K562 (cell line): Measurements from ENCODE around the gene CDYL. TPM values are rescaled to one million over a fixed set of nuclear protein-coding genes. Genes with fewer than 3 reads are reported as not detected.

ENCODE experiments used
- ATAC-seq: fragments of 200-7000 bp; cut with Tn5 transposase; 3 replicates; pipeline ENCODE4 v1.9.1; 2020; ENCODE audit warnings: moderate library complexity
- BruUV-seq: library from RNA; stranded (reverse); fragments of 400-500 nt; replicated peaks from 2 replicates; lab custom pipeline; 2021; lab: Mats Ljungman, UMichigan
- CTCF ChIA-PET: fragments of 300-600 bp; formaldehyde crosslinking; extraction: SDS; loops from one replicate; lab custom pipeline; 2021; ENCODE audit warnings: low intra/inter-chr PET ratio; lab: Yijun Ruan, JAX
- POLR2A ChIA-PET: fragments of 300-600, 350-650 bp; sonication (Branson Sonifier 250); formaldehyde crosslinking; extraction: SDS; loops from one replicate; lab custom pipeline; 2021; ENCODE audit warnings: antibody characterized with exemption, inconsistent platforms; lab: Yijun Ruan, JAX
- DNase-seq, 4 experiments: peaks; one replicate each; pipeline versions ENCODE4 v3.0.0 to v3.0.0-alpha.2; 2011 to 2018; ENCODE audit warnings: low spot score in 3 of 4, mixed read lengths in 3 of 4; ENCODE audit errors: extremely low read depth in 1 of 4
- FAIRE-seq: peaks from 2 replicates; lab custom pipeline; 2011; peaks lifted over from hg19 to GRCh38; lab: Jason Lieb, UNC
- H2AFZ ChIP-seq: 2 replicates; pipeline ENCODE4 v1.6.0; 2011; ENCODE audit warnings: low read depth, low read length, control low read depth, inconsistent platforms
- H3K27ac ChIP-seq: fragments of 200-600 bp; 3 replicates; pipeline ENCODE4 v1.8.0; 2011; ENCODE audit warnings: low read depth, mild to moderate bottlenecking, control low read depth, inconsistent platforms, low read length, moderate library complexity, mixed read lengths; ENCODE audit errors: extremely low read depth
- H3K27me3 ChIP-seq, 2 experiments: fragments of 300-600 bp in 1 of 2; 2 replicates in 1 of 2; 3 replicates in 1 of 2; pipeline versions ENCODE4 v1.6.0 to v1.8.0; 2011; ENCODE audit warnings: inconsistent platforms in 2 of 2, low read length in 2 of 2, mild to moderate bottlenecking in 1 of 2, mixed read lengths in 1 of 2, moderate library complexity in 1 of 2; ENCODE audit not compliant: control insufficient read depth in 2 of 2, insufficient read depth in 2 of 2
- H3K36me3 ChIP-seq: fragments of 300-600 bp; 3 replicates; pipeline ENCODE4 v1.8.0; 2011; ENCODE audit warnings: mild to moderate bottlenecking, low read length, inconsistent platforms; ENCODE audit not compliant: control insufficient read depth, insufficient read depth
- H3K4me1 ChIP-seq, 2 experiments: fragments of 200-600 bp in 1 of 2; replicated peaks in 1 of 2; 2 replicates in 1 of 2; 3 replicates in 1 of 2; pipeline versions ENCODE4 v1.5.1 to v1.8.0; 2011; ENCODE audit warnings: inconsistent platforms in 2 of 2, low read length in 2 of 2, mild to moderate bottlenecking in 1 of 2, mixed read lengths in 1 of 2, moderate library complexity in 1 of 2; ENCODE audit not compliant: control insufficient read depth in 2 of 2, insufficient read depth in 2 of 2
- H3K4me2 ChIP-seq: 2 replicates; pipeline ENCODE4 v1.6.1; 2011; ENCODE audit warnings: low read length, control low read depth, inconsistent platforms, mixed read lengths; ENCODE audit not compliant: insufficient read depth
- H3K4me3 ChIP-seq: fragments of 200-600 bp; sonication (generic), shearing (Covaris generic); 2 replicates; pipeline ENCODE4 v1.5.1; 2016; ENCODE audit warnings: control low read depth, inconsistent platforms
- H3K79me2 ChIP-seq: fragments of 200-600 bp; 3 replicates; pipeline ENCODE4 v1.8.0; 2011; ENCODE audit warnings: low read length, inconsistent platforms; ENCODE audit not compliant: control insufficient read depth, insufficient read depth
- H3K9ac ChIP-seq, 2 experiments: 2 replicates each; pipeline versions ENCODE4 v1.6.0 to v1.6.1; 2011; ENCODE audit warnings: low read depth in 2 of 2, low read length in 2 of 2, control low read depth in 1 of 2, inconsistent platforms in 1 of 2, mild to moderate bottlenecking in 1 of 2, mixed read lengths in 1 of 2; ENCODE audit not compliant: insufficient read depth in 1 of 2
- H3K9me1 ChIP-seq: one replicate; pipeline ENCODE4 v1.6.0; 2011; ENCODE audit warnings: inconsistent platforms, mild to moderate bottlenecking, low read length, moderate library complexity; ENCODE audit not compliant: control insufficient read depth, insufficient read depth
- H3K9me3 ChIP-seq: replicated peaks from 2 replicates; pipeline ENCODE4 v1.5.1; 2011; ENCODE audit warnings: low read depth, low read length, inconsistent platforms; ENCODE audit not compliant: control insufficient read depth, insufficient read depth
- H4K20me1 ChIP-seq: replicated peaks from 2 replicates; pipeline ENCODE4 v1.6.1; 2011; ENCODE audit warnings: low read length, inconsistent platforms, mixed read lengths; ENCODE audit not compliant: control insufficient read depth, insufficient read depth
- ATF7 ChIP-seq: fragments of 450-650 bp; IDR thresholded peaks from 2 replicates; pipeline ENCODE4 v1.7.1; 2014; ENCODE audit warnings: mild to moderate bottlenecking, moderate library complexity
- FIP1L1 ChIP-seq: fragments of 200-400 bp; formaldehyde crosslinking; IDR thresholded peaks from 2 replicates; pipeline ENCODE4 v1.6.1; 2018; ENCODE audit warnings: mild to moderate bottlenecking, low read depth, low read length; ENCODE audit not compliant: poor library complexity, severe bottlenecking
- HIVEP1 ChIP-seq: fragments of 250-450 bp; sonication (Bioruptor Pico); IDR thresholded peaks from 2 replicates; pipeline ENCODE4 v1.4.0; 2020; ENCODE audit warnings: mild to moderate bottlenecking
- KAT8 ChIP-seq: fragments of 450-650 bp; IDR thresholded peaks from 2 replicates; pipeline ENCODE4 v1.6.1; 2016; ENCODE audit warnings: low read depth, mild to moderate bottlenecking
- PHB ChIP-seq: fragments of 250-450 bp; sonication (Bioruptor Pico); IDR thresholded peaks from 2 replicates; pipeline ENCODE4 v1.5.0; 2021
- PURB ChIP-seq: sonication (generic); formaldehyde crosslinking; IDR thresholded peaks from 2 replicates; pipeline ENCODE4 v1.9.0; 2021; ENCODE audit warnings: low read depth, mild to moderate bottlenecking, missing genetic modification reagents
- RB1 ChIP-seq: fragments of 450-650 bp; IDR thresholded peaks from 2 replicates; pipeline ENCODE4 v1.6.1; 2017; ENCODE audit warnings: low read depth, mild to moderate bottlenecking
- RBM15 ChIP-seq: fragments of 200-400 bp; formaldehyde crosslinking; IDR thresholded peaks from 2 replicates; pipeline ENCODE4 v1.6.1; 2018; ENCODE audit warnings: mild to moderate bottlenecking, low read length, moderate library complexity; ENCODE audit not compliant: insufficient read depth
- SMARCA4 ChIP-seq: fragments of 450-650 bp; IDR thresholded peaks from 2 replicates; pipeline ENCODE4 v1.6.1; 2016
- TARDBP ChIP-seq: fragments of 450-650 bp; IDR thresholded peaks from 2 replicates; pipeline ENCODE4 v1.6.1; 2016
- YBX1 ChIP-seq: fragments of 450-650 bp; IDR thresholded peaks from 2 replicates; pipeline ENCODE4 v1.7.1; 2016; ENCODE audit warnings: mild to moderate bottlenecking
- ZNF3 ChIP-seq: fragments of 250-450 bp; sonication (Bioruptor Pico); IDR thresholded peaks from 2 replicates; pipeline ENCODE4 v1.5.0; 2021; ENCODE audit warnings: mild to moderate bottlenecking, moderate library complexity
- ZNF41 ChIP-seq: fragments of 250-450 bp; sonication (Bioruptor Pico); conservative IDR thresholded peaks from 2 replicates; pipeline ENCODE4 v1.4.0; 2020; ENCODE audit warnings: mild to moderate bottlenecking
- WGBS: fragments of 100-300 bp; shearing (Covaris generic); methylation state at CpG from one replicate; pipeline ENCODE4 v1.1.6; 2016; ENCODE audit warnings: low coverage, mixed read lengths; ENCODE audit not compliant: insufficient coverage; ENCODE audit errors: missing lambda C conversion rate; 5-methylcytosine and 5-hydroxymethylcytosine counted together
- in situ Hi-C: fragments of 300-500 bp; cut with MboI; formaldehyde crosslinking; loops from 4 replicates; pipeline ENCODE4 v1.15.0; 2018; ENCODE audit warnings: inconsistent platforms, mixed read lengths
- intact Hi-C: fragments of 100-400 bp; cut with micrococcal nuclease; formaldehyde crosslinking; loops from 2 replicates; pipeline ENCODE4 v1.14.2; 2022
- polyA plus RNA-seq, 8 experiments: library from polyadenylated mRNA; depleted of rRNA in 4 of 8; stranded (reverse) in 5 of 8; unstranded in 3 of 8; fragments of >200 nt; fragmentation: Nextera tagmentation in 2 of 8; fragmentation: Illumina TruSeq in 1 of 8; extraction: Ambion mirVana in 2 of 8; extraction: Trizol in 1 of 8; gene quantifications; 2 replicates each; pipeline versions ENCODE4 v1.2.1 to v1.2.3, GENCODE V29; 2011 to 2014; ENCODE audit warnings: inconsistent platforms in 1 of 8, missing spikeins in 1 of 8
- total RNA-seq, 7 experiments: library from RNA; depleted of rRNA in 6 of 7; stranded (reverse); fragments of >200 nt in 6 of 7; fragmentation: Illumina TruSeq in 2 of 7; extraction: Trizol in 2 of 7; gene quantifications; 2 replicates each; pipeline versions ENCODE4 v1.2.1 to v1.2.3, GENCODE V29; 2011 to 2021; ENCODE audit warnings: low replicate concordance in 1 of 7
- TF ChIP-seq, protein P1 (sequence below): sonication (generic); formaldehyde crosslinking; IDR thresholded peaks from 2 replicates; pipeline ENCODE4 v1.8.1; 2023; ENCODE audit warnings: mild to moderate bottlenecking, missing genetic modification reagents, moderate library complexity
- TF ChIP-seq, protein P2 (sequence below): fragments of 450-650 bp; formaldehyde crosslinking; IDR thresholded peaks from 2 replicates; pipeline ENCODE4 v1.4.0; 2022; ENCODE audit warnings: missing genetic modification characterization
- TF ChIP-seq, protein P3 (sequence below): fragments of 250-450 bp; sonication (Bioruptor Pico); IDR thresholded peaks from 2 replicates; pipeline ENCODE4 v1.4.0; 2020; ENCODE audit warnings: mild to moderate bottlenecking, moderate library complexity, borderline replicate concordance
- TF ChIP-seq, protein P4 (sequence below): fragments of 250-450 bp; sonication (Bioruptor Pico); IDR thresholded peaks from 2 replicates; pipeline ENCODE4 v1.4.0; 2020; ENCODE audit warnings: mild to moderate bottlenecking, moderate library complexity

The CDYL gene
- total and polyA plus RNA-seq, 9 of the 15 experiments (the other 6 are each of a cell fraction or from before 2014, with no cell fraction given): 8.1 to 45.8 (median 40.8) TPM

DNA sequence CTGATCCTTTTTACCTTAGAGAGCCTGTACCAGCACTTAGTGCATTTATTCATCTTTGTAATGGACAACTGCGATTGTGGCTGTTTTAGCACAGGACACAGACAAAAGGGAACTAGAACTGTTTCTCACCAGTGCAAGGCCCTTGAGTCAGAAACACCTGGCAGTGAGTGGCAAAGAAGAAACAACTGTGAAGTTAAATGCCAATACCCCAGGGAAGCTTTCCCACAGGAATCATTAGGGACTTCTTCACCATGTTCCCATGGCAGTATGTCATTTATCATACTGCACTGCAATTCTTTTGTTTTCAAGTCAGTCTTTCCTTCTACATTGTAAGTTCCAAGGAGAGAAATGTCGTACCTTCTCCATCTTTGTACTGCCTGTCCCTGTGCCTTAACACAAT is 28.6 kb upstream of the CDYL start:
- no peaks in the 10 kb centered on the region for H3K4me1 ChIP-seq
- WGBS: 30% methylated on average over 2 of the region's 2 CpGs
- CTCF ChIA-PET: no interaction called here
- H3K4me2 ChIP-seq: no peak overlapping the region
- BruUV-seq: no TSS peak
- no peak overlapping the region for H3K4me3 ChIP-seq
- ATAC-seq (no peak), DNase-seq (no peak), FAIRE-seq (no peak)
- H3K9ac ChIP-seq: no peak overlapping the region
- no peaks in the 10 kb centered on the region for H4K20me1 ChIP-seq
- H3K27me3 ChIP-seq: peaks cover 0 to 4% of the 10 kb centered on the region in 2 experiments; a peak in 2 of 5 replicates
- no peak overlapping the region for H3K27ac ChIP-seq
- H3K9me3 ChIP-seq: no peaks in the 10 kb centered on the region
- H3K9me1 ChIP-seq: no peaks in the 10 kb centered on the region
- no peak overlapping the region for H2AFZ ChIP-seq
- no peaks in the 10 kb centered on the region for H3K79me2 ChIP-seq
- H3K36me3 ChIP-seq: no peaks in the 10 kb centered on the region
- POLR2A ChIA-PET: interaction anchor here (0.6 to 1.9 kb wide), 2 partner anchors 20 to 112 kb away, joined by 3 to 8 read pairs; no protein-coding TSS in a partner anchor
- in situ Hi-C loops: no loop called here
- intact Hi-C loops: no loop called here
- TF ChIP-seq, protein P1, sequence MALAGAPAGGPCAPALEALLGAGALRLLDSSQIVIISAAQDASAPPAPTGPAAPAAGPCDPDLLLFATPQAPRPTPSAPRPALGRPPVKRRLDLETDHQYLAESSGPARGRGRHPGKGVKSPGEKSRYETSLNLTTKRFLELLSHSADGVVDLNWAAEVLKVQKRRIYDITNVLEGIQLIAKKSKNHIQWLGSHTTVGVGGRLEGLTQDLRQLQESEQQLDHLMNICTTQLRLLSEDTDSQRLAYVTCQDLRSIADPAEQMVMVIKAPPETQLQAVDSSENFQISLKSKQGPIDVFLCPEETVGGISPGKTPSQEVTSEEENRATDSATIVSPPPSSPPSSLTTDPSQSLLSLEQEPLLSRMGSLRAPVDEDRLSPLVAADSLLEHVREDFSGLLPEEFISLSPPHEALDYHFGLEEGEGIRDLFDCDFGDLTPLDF (CRISPR knock-in tag): no peak
- TF ChIP-seq TARDBP (no peak), PURB (CRISPR knock-in tag) (no peak), FIP1L1 (no peak), ATF7 (no peak), HIVEP1 (CRISPR knock-in tag) (no peak), YBX1 (no peak), KAT8 (no peak), PHB (no peak), SMARCA4 (no peak), RBM15 (no peak), RB1 (no peak), ZNF3 (CRISPR knock-in tag) (no peak), ZNF41 (CRISPR knock-in tag) (no peak)
- TF ChIP-seq, protein P2, sequence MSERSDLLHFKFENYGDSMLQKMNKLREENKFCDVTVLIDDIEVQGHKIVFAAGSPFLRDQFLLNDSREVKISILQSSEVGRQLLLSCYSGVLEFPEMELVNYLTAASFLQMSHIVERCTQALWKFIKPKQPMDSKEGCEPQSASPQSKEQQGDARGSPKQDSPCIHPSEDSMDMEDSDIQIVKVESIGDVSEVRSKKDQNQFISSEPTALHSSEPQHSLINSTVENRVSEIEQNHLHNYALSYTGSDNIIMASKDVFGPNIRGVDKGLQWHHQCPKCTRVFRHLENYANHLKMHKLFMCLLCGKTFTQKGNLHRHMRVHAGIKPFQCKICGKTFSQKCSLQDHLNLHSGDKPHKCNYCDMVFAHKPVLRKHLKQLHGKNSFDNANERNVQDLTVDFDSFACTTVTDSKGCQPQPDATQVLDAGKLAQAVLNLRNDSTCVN (CRISPR knock-in tag): no peak
- TF ChIP-seq, protein P3, sequence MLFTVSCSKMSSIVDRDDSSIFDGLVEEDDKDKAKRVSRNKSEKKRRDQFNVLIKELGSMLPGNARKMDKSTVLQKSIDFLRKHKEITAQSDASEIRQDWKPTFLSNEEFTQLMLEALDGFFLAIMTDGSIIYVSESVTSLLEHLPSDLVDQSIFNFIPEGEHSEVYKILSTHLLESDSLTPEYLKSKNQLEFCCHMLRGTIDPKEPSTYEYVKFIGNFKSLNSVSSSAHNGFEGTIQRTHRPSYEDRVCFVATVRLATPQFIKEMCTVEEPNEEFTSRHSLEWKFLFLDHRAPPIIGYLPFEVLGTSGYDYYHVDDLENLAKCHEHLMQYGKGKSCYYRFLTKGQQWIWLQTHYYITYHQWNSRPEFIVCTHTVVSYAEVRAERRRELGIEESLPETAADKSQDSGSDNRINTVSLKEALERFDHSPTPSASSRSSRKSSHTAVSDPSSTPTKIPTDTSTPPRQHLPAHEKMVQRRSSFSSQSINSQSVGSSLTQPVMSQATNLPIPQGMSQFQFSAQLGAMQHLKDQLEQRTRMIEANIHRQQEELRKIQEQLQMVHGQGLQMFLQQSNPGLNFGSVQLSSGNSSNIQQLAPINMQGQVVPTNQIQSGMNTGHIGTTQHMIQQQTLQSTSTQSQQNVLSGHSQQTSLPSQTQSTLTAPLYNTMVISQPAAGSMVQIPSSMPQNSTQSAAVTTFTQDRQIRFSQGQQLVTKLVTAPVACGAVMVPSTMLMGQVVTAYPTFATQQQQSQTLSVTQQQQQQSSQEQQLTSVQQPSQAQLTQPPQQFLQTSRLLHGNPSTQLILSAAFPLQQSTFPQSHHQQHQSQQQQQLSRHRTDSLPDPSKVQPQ (CRISPR knock-in tag): no peak
- TF ChIP-seq, protein P4, sequence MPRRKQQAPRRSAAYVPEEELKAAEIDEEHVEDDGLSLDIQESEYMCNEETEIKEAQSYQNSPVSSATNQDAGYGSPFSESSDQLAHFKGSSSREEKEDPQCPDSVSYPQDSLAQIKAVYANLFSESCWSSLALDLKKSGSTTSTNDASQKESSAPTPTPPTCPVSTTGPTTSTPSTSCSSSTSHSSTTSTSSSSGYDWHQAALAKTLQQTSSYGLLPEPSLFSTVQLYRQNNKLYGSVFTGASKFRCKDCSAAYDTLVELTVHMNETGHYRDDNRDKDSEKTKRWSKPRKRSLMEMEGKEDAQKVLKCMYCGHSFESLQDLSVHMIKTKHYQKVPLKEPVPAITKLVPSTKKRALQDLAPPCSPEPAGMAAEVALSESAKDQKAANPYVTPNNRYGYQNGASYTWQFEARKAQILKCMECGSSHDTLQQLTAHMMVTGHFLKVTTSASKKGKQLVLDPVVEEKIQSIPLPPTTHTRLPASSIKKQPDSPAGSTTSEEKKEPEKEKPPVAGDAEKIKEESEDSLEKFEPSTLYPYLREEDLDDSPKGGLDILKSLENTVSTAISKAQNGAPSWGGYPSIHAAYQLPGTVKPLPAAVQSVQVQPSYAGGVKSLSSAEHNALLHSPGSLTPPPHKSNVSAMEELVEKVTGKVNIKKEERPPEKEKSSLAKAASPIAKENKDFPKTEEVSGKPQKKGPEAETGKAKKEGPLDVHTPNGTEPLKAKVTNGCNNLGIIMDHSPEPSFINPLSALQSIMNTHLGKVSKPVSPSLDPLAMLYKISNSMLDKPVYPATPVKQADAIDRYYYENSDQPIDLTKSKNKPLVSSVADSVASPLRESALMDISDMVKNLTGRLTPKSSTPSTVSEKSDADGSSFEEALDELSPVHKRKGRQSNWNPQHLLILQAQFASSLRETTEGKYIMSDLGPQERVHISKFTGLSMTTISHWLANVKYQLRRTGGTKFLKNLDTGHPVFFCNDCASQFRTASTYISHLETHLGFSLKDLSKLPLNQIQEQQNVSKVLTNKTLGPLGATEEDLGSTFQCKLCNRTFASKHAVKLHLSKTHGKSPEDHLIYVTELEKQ: no peak
